IPS DF 4.7 (cell line): Measurements from ENCODE around the gene FCER2.
A peak's percentile ranks its signal among the peaks of the same experiment; 100 is the strongest.
"Not testable (repeated sequence)": the region's sequence is repeated elsewhere in the genome, so short reads cannot be mapped to it uniquely, and the experiment has no call there.

Experiments
- DNase-seq: peaks from one replicate; pipeline ENCODE4 v3.0.0-alpha.2; 2013; ENCODE audit warnings: low spot score; ENCODE audit errors: extremely low read depth

The FCER2 gene

GRCh38 chr19:7701654-7702457, at the start of gene FCER2:
Gene FCER2 (minus strand): TSS chr19:7702131. CDS start chr19:7699760, 2,371 bp downstream.
- no peak for DNase-seq

DNA sequence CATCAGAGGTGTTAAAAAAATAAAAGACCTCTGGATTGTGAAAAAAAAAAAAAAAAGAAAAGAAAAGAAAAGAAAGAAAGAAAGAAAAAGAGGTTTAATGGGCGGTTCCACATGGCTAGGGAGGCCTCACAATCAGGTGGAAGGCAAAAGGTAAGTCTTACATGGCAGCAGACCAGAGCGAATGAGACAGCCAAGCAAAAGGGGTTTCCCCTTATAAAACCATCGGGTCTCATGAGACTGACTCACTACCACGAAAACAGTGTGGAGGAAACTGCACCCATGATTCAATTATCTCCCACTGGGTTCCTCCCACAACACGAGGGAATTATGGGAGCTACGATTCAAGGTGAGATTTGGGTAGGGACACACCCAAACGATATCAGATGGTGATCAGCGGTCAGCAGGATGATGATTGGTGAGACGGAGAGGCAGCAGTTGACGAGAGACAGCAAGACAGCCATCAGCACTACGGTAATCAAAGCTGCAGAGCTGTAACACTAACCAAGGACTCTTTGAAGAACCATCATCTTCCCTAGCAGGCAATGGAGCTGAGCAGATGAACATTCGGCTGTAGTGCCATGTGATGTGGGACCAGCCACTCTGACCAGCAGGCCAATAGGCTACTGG, 49.3 kb upstream of the FCER2 start:
- no peak for DNase-seq

- DNase-seq, result peak; percentile 92
Observed at GRCh38 chr19:7748756-7749155, 46.8 kb upstream of the FCER2 start.

GRCh38 chr19:7748171-7748570, 46.2 kb upstream of the FCER2 start:
- no peak for DNase-seq

- no peak for DNase-seq
Observed at GRCh38 chr19:7746903-7747884, 45.3 kb upstream of the FCER2 start, which contains the start of gene CD209. Gene CD209 (minus strand): TSS chr19:7747534. CDS start chr19:7747511, 23 bp downstream.

DNA sequence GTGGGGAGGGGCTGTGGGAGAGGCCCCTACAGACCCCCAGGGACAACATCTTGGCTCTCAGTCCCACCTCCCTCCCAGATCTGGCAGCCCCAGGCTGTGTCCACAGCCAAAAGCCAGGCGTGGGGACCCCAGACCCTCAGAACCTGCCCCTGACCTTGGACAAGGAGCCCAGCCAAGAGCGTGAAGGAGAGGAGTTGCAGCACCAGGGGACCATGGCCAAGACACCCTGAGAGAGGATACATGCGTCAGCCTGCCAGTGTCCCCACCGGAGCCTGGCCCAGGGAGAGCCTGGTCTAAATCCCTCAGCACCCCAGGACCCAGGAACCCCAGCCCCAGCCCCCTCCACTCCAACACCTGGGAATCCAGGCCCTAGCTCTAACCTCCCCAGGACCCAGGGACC, 44.4 kb upstream of the FCER2 start:
- DNase-seq, result not testable (repeated sequence)

GRCh38 chr19:7744871-7745650, 43.1 kb upstream of the FCER2 start:
- DNase-seq, result no peak

- DNase-seq, result no peak
Observed at GRCh38 chr19:7744199-7744786, 42.4 kb upstream of the FCER2 start.

GRCh38 chr19:7743425-7743841, 41.5 kb upstream of the FCER2 start:
- DNase-seq, result no peak

DNA sequence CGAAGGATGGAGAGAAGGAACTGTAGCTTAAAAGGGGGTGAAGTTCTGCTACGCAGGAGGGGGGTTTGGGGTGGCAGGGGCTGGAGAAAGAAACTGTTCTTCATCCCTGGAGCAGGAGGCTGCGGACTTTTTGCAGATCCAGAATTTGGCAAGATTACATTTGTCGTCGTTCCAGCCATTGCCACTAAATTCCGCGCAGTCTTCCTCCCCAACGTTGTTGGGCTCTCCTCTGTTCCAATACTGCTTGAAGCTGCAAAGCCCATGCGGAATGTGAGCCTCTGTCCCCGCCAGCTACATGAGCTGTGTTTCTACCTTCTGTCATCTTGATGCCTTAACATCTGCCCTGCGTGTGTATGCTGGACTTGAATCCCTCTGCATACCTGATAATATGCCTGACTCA, 41.1 kb upstream of the FCER2 start:
- DNase-seq, result no peak

DNA sequence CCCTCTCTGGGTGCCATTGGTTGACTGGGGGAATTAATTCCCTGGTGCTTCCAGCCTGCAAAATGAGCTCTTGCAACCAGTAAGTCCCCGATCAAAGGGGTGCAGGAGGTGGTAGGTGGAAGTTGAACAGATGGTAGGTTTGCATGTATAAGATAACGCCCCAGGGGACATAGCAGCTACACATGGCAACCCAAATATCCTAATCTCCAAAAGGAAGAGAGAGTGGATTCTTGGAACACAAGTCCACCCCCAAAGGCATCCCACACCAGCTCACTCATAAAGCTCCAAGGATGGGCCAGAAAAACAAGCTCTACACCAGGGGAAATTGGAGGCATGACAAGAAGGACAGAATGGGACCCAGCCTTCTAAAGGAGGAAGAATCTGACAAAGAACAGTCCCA, 40.6 kb upstream of the FCER2 start:
- DNase-seq, result no peak

GRCh38 chr19:7740682-7741054, 38.7 kb upstream of the FCER2 start:
- DNase-seq, result no peak

DNA sequence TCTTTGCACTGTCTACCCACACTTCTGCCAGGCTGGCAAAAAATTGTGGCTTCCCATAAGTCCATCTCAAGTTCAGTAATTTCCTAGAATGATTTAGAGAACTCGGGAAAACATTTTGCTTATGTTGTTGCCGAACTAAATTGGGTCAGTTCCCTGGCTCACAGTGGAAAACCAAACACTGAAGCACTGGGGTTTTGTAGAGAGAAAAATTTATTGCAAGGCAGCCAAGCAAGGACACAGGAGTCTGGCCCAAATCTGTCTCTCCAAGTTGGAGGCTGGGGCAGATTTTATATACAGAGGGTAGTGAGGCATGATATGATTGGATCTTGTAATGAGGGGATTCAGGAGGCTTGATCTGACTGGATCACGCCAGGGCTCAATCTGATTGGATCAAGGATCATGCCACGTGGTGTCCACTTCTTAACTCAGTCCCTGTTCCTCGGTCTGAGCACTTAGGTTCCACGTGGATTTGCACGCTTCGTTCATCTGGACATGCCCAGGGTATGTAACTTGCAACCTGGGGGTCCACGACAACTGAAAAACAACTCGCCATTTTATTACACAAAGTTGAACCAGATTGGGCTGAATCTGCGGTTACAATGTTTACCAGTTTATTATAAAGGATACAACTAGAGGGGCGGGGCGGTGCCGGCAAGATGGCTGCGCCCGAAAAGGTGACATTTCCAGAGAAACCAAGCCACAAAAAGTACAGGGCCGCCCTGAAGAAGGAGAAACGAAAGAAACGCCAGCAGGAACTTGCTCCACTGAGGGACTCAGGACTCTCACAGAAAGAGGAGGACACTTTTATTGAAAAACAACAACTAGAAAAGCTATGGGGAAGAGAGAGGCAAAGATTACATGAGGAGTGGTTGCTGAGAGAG, 38.1 kb upstream of the FCER2 start:
- DNase-seq, result no peak

- DNase-seq, result no peak
Observed at GRCh38 chr19:7739211-7739755, 37.4 kb upstream of the FCER2 start.

- DNase-seq, result no peak
Observed at GRCh38 chr19:7738023-7738422, 36.1 kb upstream of the FCER2 start.

GRCh38 chr19:7737215-7737614, 35.3 kb upstream of the FCER2 start:
- DNase-seq, result no peak

GRCh38 chr19:7736148-7736547, 34.2 kb upstream of the FCER2 start:
- no peak for DNase-seq

DNA sequence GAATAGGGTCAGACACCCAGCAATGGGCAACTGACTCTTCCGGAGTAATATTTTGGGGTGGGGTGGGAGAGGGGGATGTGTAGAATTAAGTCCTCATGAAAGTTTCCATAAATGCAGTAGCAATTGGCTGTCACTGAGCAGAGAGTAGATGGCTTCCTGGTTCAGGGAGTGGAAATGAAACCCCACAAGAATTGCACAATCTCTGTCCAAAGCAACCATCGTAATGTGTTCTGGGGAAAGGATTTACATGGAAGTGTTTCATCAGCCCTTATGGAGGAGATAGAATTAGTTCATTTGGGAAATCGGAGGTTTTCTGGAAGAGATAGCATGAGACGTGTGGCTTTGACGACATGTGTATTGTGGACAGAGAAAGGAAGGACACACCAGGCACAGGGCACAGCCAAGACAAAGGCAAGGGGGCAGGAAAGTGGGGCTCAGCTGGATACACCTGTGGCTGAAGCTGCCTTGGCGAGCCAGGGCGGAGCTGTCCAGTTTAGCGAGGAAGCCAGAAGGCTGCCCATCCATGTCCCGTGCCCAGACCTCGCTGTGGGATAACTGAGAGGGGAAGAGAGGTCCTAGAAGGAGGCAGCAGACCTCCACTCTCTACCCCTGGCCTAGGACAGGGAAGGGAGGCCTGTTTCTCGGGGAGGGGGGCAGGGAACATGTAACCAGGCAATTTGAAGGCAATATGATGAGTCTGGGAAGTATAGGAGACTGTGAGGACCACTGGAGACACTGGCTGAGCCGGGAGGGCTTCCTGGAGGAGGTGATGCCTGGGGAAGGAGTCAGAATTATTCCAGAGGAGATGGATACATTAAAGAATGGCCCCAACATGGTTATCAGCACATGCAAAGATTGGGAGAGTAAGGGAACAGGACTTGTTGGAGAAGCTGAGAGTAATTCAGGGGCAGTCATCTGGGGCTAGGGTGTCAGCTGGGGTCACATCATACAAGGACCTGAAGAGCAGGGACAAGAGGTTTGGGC, 32.6 kb upstream of the FCER2 start:
- DNase-seq, result no peak
